M059J (cell line): Measurements from ENCODE around the gene PANX3. TPM values are rescaled to one million over a fixed set of nuclear protein-coding genes. Genes with fewer than 3 reads are reported as not detected.

Source experiments
- DNase-seq: peaks from one replicate; pipeline ENCODE4 v3.0.0-alpha.2; 2012; ENCODE audit warnings: low read depth
- total RNA-seq: library from RNA; depleted of rRNA; stranded (reverse); fragments of >200 nt; shearing (Covaris generic); gene quantifications from 2 replicates; pipeline ENCODE4 v1.2.3, GENCODE V29; 2014; rRNA removed

PANX3 gene
- total RNA-seq, 1 experiment from 2014 or later = not detected

DNA sequence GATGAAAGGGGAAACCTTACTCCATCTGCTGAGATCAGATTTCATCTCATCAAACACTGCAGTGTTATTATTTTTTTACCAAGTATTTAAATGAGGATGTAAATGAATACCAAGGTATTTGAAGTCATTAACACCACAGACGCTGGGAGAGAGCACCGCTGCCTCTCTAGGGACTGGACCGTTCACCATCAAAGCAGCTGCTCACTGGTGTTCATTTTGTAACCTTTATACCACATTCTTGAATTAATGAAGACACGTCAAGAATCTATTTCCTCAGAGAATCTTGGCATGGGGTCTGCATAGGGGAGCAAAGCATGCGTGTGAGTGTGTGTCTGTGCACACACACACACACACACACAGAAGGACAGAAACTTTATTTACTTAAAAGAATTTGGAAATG is 46.7 kb downstream of the PANX3 start:
- no peak for DNase-seq

- no peak for DNase-seq
These were observed 47.3 kb downstream of the PANX3 start for GRCh38 chr11:124658501-124658900.

DNA sequence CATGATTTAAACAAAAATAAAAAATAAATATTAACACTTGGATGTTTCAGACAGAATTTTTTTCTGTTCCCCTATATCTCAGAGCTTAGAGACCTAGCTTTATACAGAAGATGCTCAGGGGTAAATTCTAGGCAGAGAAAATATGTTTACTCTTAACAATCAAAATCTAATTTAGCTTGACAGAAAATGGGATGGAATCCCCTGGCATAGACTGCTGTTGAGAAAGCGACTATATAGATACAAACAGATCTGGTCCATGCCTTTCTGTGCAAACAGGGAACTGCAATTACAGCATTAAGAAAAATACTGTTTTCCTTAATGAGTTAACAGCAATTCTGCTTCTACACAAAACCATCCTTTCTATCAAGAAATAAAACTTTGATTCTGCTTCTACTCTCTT is 47.8 kb downstream of the PANX3 start:
- no peak for DNase-seq

DNA sequence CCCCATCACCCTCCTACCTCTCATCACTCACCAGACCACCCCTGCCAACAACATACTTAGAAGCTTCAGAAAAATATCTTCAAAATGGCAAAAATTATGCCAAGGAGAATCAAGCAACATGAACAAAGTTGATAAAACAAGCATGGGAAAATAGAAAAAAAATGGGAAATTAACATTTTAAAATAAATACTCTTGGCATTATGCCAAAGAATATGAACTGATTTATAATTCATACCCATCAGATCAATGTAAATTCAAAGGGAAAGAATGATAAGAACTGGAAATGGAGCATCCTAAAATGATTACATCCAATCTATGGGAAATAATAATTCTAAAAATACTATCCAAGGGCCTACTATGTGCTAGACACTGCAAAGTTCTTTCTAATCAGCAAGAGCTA is 50.3 kb downstream of the PANX3 start:
- DNase-seq = no peak

DNA sequence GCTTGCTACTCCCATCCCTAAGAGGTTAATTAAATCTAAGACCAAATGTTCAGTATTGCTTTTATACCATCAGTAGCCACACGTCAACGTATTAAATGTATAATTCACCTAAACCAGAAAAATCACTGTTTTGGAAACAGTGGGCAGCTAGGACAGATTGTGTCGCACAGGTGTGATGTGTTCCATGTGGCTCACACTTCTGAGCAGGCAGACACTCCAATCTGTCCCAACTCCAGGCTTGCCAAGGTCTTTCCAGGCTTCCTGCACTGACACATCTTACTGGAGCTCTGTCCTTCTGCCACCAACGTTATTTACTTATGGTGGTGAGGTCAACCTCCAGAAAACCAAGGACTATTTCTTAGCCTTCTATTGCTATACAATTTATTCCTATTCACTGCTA is 50.9 kb downstream of the PANX3 start:
- DNase-seq = no peak

DNA sequence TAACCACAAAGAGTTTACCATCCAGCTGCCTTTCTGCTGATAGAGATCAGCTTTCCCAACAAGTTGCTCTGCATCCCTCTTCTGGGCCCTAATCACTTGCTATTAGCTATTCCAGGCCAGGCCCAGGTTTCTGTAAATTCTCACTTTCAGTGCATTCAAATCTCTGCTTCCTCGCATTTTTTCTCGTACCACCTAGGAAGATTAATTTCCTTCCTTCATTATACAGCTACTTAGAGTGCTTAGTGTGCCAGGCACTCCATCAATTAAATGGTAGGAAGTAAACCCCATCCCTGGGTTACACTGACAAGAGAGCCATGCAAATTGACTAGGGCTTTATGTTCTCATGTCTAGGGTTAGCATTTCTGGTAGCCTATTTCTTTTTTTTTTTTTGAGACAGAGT is 52.6 kb downstream of the PANX3 start:
- no peak for DNase-seq

DNA sequence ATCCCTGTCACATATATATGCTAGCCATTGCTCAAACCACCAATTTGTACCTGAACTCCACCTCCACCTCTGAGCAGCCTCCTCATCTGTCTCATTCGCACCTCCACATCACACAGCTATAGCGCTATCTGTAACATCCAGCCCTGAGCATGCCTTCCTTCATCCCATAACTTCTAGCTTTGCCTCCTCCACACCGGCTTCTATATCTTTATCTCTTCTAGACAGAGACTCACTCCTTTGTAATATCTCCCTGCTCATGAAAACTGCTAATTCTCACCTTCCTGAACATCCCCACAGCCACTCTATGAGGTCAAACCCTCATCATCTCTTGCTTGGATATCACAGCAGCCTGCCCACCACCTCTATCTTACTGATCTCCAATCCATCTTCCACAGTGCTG is 56.4 kb downstream of the PANX3 start:
- DNase-seq = no peak

GRCh38 chr11:124669193-124669592 is 58.0 kb downstream of the PANX3 start:
- peak; percentile 59 for DNase-seq

Other genes starting within 250 kb of the PANX3 start
- not detected in 2 replicates for gene OR8B2, start 226.9 kb upstream of the PANX3 start, total RNA-seq
- gene OR8B3, start 212.4 kb upstream of the PANX3 start, total RNA-seq = not detected in 2 replicates
- not detected in 2 replicates for gene OR8B4, start 186.6 kb upstream of the PANX3 start, total RNA-seq
- not detected in 2 replicates for gene OR8B8, start 165.7 kb upstream of the PANX3 start, total RNA-seq
- not detected in 2 replicates for gene OR8B12, start 67.8 kb upstream of the PANX3 start, total RNA-seq
- not detected in 2 replicates for gene OR8A1, start 41.4 kb upstream of the PANX3 start, total RNA-seq
- gene TBRG1, start 11.4 kb downstream of the PANX3 start, total RNA-seq = 16.6 and 26.9 TPM in 2 replicates
- gene SIAE, start 62.3 kb downstream of the PANX3 start, total RNA-seq = 14.9 and 18.0 TPM in 2 replicates
- 29.9 and 43.4 TPM in 2 replicates for gene SPA17, start 62.5 kb downstream of the PANX3 start, total RNA-seq
- gene NRGN, start 128.5 kb downstream of the PANX3 start, total RNA-seq = 12.1 and 21.2 TPM in 2 replicates
- not detected in 2 replicates for gene VSIG2, start 140.8 kb downstream of the PANX3 start, total RNA-seq
- gene ESAM, start 150.9 kb downstream of the PANX3 start, total RNA-seq = 0.74 and 0.99 TPM in 2 replicates
- gene MSANTD2, start 189.0 kb downstream of the PANX3 start, total RNA-seq = 10.8 and 14.1 TPM in 2 replicates